IMR-90 (cell line): ENCODE measurements around the gene PYGM.

ENCODE experiments used
- BHLHE40 ChIP-seq: fragments of 150-350 bp; IDR thresholded peaks from 2 replicates; pipeline ENCODE4 v1.6.1; 2016; ENCODE audit warnings: mild to moderate bottlenecking, low read depth, low read length
- CEBPB ChIP-seq: IDR thresholded peaks from 2 replicates; pipeline ENCODE4 v1.6.1; 2012; ENCODE audit warnings: low read depth, low read length, improper control_type of control experiment
- CTCF ChIP-seq: conservative IDR thresholded peaks from 2 replicates; pipeline ENCODE4 v1.5.1; 2012; ENCODE audit warnings: mild to moderate bottlenecking, low read depth, low read length, improper control_type of control experiment
- ELK1 ChIP-seq: fragments of 150-350 bp; IDR thresholded peaks from 2 replicates; pipeline ENCODE4 v1.6.1; 2016; ENCODE audit warnings: low read depth, mild to moderate bottlenecking, low read length, moderate library complexity, borderline replicate concordance
- FOS ChIP-seq: fragments of 150-350 bp; IDR thresholded peaks from 2 replicates; pipeline ENCODE4 v1.6.1; 2016; ENCODE audit warnings: low read depth, low read length
- MAFK ChIP-seq: IDR thresholded peaks from 2 replicates; pipeline ENCODE4 v1.6.1; 2012; ENCODE audit warnings: low read depth, low read length, improper control_type of control experiment
- MAZ ChIP-seq: IDR thresholded peaks from 2 replicates; pipeline ENCODE4 v1.6.1; 2012; ENCODE audit warnings: low read depth, mild to moderate bottlenecking, low read length, improper control_type of control experiment, moderate library complexity, borderline replicate concordance
- MXI1 ChIP-seq: IDR thresholded peaks from 2 replicates; pipeline ENCODE4 v1.6.1; 2012; ENCODE audit warnings: low read depth, mild to moderate bottlenecking, low read length, moderate library complexity, borderline replicate concordance
- POLR2A ChIP-seq: IDR thresholded peaks from 2 replicates; pipeline ENCODE4 v1.6.1; 2012; ENCODE audit warnings: mild to moderate bottlenecking, low read depth, low read length
- RAD21 ChIP-seq: IDR thresholded peaks from 2 replicates; pipeline ENCODE4 v1.6.1; 2012; ENCODE audit warnings: low read length, improper control_type of control experiment
- RCOR1 ChIP-seq: IDR thresholded peaks from 2 replicates; pipeline ENCODE4 v1.6.1; 2012; ENCODE audit warnings: mild to moderate bottlenecking, low read length, improper control_type of control experiment; ENCODE audit not compliant: insufficient replicate concordance
- RFX5 ChIP-seq: IDR thresholded peaks from 2 replicates; pipeline ENCODE4 v1.8.0; 2012; ENCODE audit warnings: low read depth, mild to moderate bottlenecking, low read length, moderate library complexity
- SMC3 ChIP-seq: fragments of 150-350 bp; IDR thresholded peaks from 2 replicates; pipeline ENCODE4 v1.6.1; 2016; ENCODE audit warnings: low read depth, mild to moderate bottlenecking, antibody characterized with exemption, low read length, moderate library complexity
- TF ChIP-seq, protein P1 (sequence below): fragments of 150-350 bp; IDR thresholded peaks from 2 replicates; pipeline ENCODE4 v1.6.1; 2017; ENCODE audit warnings: mild to moderate bottlenecking, antibody characterized with exemption, low read length, low read depth

DNA sequence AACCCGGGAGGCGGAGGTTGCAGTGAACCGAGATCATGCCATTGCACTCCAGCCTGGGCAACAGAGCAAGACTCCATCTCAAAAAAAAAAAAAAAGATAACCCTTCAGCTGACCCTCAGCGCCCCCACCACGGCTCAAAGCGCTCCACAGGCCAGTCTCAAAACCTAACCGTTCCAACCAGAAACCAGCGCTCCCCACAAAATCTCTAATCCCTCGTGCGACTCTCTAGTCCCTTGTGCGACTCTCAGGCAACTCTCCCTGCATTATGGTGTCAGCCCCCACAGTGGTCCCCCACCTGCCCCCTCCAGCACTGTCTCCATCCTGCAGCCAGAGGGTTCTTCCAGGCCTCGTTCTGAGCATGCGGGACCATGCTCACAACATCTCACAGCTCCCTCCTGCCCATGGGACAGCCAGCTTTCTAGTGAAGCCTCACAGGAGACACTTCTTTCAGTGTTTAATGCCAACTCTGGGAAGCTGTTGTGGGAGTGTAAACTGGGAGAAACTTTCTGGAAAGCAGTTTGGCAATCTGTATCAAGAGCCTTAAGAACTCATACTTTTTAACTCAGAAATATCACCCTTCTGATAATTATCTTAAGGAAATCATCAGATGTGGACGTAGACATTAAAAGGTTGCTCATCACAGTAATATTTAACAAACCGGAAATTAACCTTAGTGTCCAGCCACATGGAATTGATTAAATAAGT, 11.7 kb downstream of the PYGM start:
- no peak for TF ChIP-seq POLR2A
- TF ChIP-seq CTCF = no peak
- peak; percentile 58; the same call in 1 of the 2 replicates for TF ChIP-seq CEBPB
- no peak for TF ChIP-seq SMC3
- no peak for TF ChIP-seq BHLHE40
- no peak for TF ChIP-seq RFX5
- TF ChIP-seq, protein P1, sequence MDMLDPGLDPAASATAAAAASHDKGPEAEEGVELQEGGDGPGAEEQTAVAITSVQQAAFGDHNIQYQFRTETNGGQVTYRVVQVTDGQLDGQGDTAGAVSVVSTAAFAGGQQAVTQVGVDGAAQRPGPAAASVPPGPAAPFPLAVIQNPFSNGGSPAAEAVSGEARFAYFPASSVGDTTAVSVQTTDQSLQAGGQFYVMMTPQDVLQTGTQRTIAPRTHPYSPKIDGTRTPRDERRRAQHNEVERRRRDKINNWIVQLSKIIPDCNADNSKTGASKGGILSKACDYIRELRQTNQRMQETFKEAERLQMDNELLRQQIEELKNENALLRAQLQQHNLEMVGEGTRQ = no peak
- no peak for TF ChIP-seq RAD21
- TF ChIP-seq FOS = no peak
- no peak for TF ChIP-seq MXI1
- no peak for TF ChIP-seq ELK1
- TF ChIP-seq MAFK = no peak
- no peak for TF ChIP-seq MAZ
- TF ChIP-seq RCOR1 = no peak
